ENCODE results near the gene NUDT3. TPM values are rescaled to one million over a fixed set of nuclear protein-coding genes. Genes with fewer than 3 reads are reported as not detected.
"Not testable (repeated sequence)": the region's sequence is repeated elsewhere in the genome, so short reads cannot be mapped to it uniquely, and the experiment has no call there.

The NUDT3 gene
- total RNA-seq, 1 experiment from 2014 or later: 18.3 TPM

GRCh38 chr6:34259529-34260069, 132.9 kb downstream of the NUDT3 start:
- DNase-seq (ENCODE audit: low read depth): no peak

GRCh38 chr6:34252395-34252794, 140.1 kb downstream of the NUDT3 start:
- DNase-seq (ENCODE audit: low read depth): not testable (repeated sequence)

- no peak for DNase-seq (ENCODE audit: low read depth)
Observed at GRCh38 chr6:34249469-34250261, 142.8 kb downstream of the NUDT3 start.

GRCh38 chr6:34248727-34249468, 143.6 kb downstream of the NUDT3 start, which contains the start of gene SMIM29:
Gene SMIM29 (minus strand): TSS chr6:34249006. CDS start chr6:34247791, 1,215 bp downstream.
- peak; percentile 96 for DNase-seq (ENCODE audit: low read depth)

GRCh38 chr6:34248198-34248726, 144.2 kb downstream of the NUDT3 start:
- peak; percentile 68 for DNase-seq (ENCODE audit: low read depth)

GRCh38 chr6:34247481-34248197, 144.8 kb downstream of the NUDT3 start:
- no peak for DNase-seq (ENCODE audit: low read depth)

- DNase-seq (ENCODE audit: low read depth): peak; percentile 76
Observed at GRCh38 chr6:34246563-34247391, 145.7 kb downstream of the NUDT3 start.

- no peak for DNase-seq (ENCODE audit: low read depth)
Observed at GRCh38 chr6:34246249-34246562, 146.3 kb downstream of the NUDT3 start.

GRCh38 chr6:34245761-34246140, 146.7 kb downstream of the NUDT3 start:
- DNase-seq (ENCODE audit: low read depth): not testable (repeated sequence)

GRCh38 chr6:34245032-34245760, 147.3 kb downstream of the NUDT3 start:
- not testable (repeated sequence) for DNase-seq (ENCODE audit: low read depth)

- DNase-seq (ENCODE audit: low read depth): peak; percentile 98
Observed at GRCh38 chr6:34243901-34244884, 148.3 kb downstream of the NUDT3 start.

GRCh38 chr6:34243131-34243771, 149.2 kb downstream of the NUDT3 start:
- DNase-seq (ENCODE audit: low read depth): peak; percentile 79

GRCh38 chr6:34242252-34243130, 150.0 kb downstream of the NUDT3 start:
- peak; percentile 69 for DNase-seq (ENCODE audit: low read depth)

GRCh38 chr6:34241351-34242215, 150.9 kb downstream of the NUDT3 start:
- no peak for DNase-seq (ENCODE audit: low read depth)

- no peak for DNase-seq (ENCODE audit: low read depth)
Observed at GRCh38 chr6:34240329-34241248, 151.9 kb downstream of the NUDT3 start.

Data from M059J (cell line).